Measurements from ENCODE around the gene TMIE. TPM values are rescaled to one million over a fixed set of nuclear protein-coding genes. Genes with fewer than 3 reads are reported as not detected.

TMIE gene
- total RNA-seq, 1 experiment from 2014 or later, result 0.11 TPM

DNA sequence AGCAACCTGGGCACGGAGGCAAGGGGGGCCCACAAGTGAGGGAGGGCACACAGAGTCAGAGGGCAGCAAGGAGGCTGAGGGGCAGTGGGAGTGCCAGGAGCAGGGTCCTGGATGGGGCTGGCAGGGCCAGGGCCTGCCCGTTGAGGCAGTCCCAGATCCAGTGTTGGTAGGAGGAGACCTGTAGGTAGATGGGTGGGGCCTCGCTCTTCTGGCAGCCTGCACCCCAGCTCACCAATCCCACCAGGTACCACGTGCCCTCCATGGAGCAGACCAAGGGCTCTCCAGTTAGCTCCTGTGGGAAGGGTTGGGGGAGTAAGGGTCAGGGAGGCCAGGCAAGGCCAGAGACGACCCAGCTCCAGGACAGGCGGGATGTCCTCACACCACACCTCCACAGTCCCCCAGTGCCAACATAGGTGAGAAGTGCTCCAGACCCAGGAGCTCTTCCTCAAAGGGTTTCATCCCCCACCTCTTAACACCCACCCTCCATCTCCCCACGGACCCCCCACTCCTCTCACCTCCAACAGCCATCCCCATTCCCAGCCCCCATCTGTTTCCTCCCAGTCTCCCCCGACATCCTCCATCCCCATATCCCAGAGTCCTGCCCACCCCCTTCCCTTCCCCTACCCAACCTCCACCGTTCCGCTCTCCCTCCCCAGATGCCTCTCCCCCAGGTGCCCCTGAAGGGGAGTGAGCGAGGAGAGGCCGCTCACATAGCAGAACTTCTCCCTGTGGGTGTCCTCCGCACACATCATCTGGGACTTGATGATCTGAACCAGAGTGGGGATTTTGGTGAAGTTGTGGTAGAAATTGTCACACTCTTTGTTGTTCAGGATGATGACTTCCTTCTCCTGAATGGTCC lies 11.2 kb downstream of the TMIE start:
- in situ Hi-C loops (cut with HindIII; ENCODE audit: low pct_unique_long_range_greater_than_20kb, low sequenced_read_pairs), result no loop called here
- no peak for DNase-seq (ENCODE audit: low read depth, low spot score)

GRCh38 chr3:46713050-46713897 lies 12.1 kb downstream of the TMIE start:
- in situ Hi-C loops (cut with HindIII; ENCODE audit: low pct_unique_long_range_greater_than_20kb, low sequenced_read_pairs), result no loop called here
- DNase-seq (ENCODE audit: low read depth, low spot score), result no peak

DNA sequence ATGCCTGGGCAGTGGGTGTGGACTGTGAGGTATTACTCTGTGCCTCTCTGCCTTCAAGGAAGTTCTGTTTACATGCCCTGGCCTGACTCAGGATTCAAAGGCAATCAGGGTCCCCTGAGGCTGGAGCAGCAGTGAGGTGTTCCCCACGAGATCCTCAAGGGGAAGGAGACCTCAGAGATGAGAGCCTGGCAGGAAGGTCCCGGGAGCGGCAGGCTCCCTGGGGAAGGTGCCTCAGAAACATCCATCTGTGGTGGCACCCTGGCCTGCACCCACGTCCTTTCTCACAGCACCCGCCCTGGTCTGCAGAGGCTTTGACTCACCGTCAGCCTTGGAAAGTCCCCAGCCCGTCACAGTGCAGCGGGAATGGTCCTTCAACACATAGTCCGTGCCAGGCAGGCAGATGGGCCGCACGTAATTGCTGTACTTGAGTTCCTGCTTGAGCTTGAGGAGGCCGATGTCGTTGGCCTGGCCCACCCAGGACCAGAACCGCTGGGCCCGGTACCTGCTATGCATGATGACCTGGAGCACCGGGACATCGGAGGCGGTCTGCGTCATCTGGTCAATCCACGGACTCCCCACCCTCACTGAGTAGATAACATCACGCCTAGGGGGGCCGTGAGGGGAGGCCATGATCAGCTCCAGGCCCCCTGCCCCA lies 12.8 kb downstream of the TMIE start:
- no peak for DNase-seq (ENCODE audit: low read depth, low spot score)
- in situ Hi-C loops (cut with HindIII; ENCODE audit: low pct_unique_long_range_greater_than_20kb, low sequenced_read_pairs), result no loop called here

DNA sequence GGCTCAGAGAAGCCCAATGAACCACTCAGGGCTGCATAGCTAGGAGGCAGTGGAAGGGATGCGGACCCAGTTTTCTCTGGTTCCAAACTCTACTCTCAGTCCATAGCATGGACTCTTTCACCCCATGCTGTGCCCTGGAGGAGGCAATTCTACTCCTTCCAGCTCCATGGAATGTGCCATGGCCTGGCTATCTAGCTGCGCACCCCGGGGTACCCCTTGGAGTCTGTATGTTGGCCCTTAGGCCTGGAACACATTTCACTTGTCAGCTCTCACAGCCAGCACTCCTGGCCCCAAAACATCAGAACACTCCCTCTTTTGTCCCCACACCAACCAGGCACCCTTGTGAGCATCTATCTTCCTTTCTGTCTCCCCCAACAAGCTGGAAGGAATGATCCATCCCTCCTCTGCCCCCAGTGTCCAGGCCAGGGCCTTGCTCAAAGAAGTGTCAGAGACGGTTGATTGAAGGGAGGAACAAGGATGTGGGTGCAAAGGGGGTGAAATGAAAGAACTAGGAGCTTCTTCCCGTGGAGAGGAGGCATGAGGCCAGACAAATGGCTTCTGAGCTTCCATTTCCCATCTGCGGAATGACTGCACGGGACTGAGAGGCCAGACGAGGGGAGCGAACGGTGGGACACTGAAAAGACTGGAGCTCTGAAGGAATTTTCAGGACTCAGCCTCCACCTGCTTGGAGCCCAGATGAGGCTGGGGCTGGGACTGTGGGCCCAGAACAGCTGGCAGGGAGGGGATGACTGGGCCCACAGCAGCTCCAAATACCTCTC lies 13.7 kb downstream of the TMIE start:
- in situ Hi-C loops (cut with HindIII; ENCODE audit: low pct_unique_long_range_greater_than_20kb, low sequenced_read_pairs), result no loop called here
- DNase-seq (ENCODE audit: low read depth, low spot score), result no peak

DNA sequence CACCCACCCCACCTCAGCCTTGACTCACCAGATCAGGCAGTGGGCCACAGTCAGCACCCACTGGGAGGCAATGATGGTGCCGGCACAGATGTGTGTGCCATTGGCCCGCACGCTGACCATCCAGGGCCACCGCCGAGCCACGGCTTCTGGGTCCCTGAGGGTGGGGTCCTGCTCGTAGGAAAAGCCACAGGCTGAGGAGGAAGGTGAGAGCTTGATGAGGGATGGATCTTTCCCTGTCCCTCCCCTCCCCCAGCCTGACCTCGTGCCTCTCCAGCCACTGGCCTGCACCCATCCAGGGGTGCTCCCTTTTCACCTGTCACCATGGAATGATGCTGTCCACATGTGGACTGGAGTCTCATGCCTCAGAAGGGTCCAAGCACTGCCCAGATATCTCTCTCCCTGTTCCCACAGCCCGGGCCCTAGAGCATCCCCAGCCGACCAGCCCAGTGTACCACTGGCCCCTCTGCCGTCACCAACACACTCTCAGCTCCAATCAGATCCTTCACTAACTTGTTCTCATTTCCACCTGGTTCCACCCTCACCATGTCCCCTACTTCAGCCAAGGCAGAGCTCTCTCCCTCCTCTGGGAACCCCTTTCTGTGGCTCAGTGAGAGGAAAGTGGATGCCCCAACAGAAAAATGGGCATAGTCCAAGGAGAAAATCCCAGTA lies 14.4 kb downstream of the TMIE start:
- no peak for DNase-seq (ENCODE audit: low read depth, low spot score)
- in situ Hi-C loops (cut with HindIII; ENCODE audit: low pct_unique_long_range_greater_than_20kb, low sequenced_read_pairs), result no loop called here

GRCh38 chr3:46716461-46717441 lies 15.6 kb downstream of the TMIE start:
- no peak for DNase-seq (ENCODE audit: low read depth, low spot score)
- in situ Hi-C loops (cut with HindIII; ENCODE audit: low pct_unique_long_range_greater_than_20kb, low sequenced_read_pairs), result no loop called here

DNA sequence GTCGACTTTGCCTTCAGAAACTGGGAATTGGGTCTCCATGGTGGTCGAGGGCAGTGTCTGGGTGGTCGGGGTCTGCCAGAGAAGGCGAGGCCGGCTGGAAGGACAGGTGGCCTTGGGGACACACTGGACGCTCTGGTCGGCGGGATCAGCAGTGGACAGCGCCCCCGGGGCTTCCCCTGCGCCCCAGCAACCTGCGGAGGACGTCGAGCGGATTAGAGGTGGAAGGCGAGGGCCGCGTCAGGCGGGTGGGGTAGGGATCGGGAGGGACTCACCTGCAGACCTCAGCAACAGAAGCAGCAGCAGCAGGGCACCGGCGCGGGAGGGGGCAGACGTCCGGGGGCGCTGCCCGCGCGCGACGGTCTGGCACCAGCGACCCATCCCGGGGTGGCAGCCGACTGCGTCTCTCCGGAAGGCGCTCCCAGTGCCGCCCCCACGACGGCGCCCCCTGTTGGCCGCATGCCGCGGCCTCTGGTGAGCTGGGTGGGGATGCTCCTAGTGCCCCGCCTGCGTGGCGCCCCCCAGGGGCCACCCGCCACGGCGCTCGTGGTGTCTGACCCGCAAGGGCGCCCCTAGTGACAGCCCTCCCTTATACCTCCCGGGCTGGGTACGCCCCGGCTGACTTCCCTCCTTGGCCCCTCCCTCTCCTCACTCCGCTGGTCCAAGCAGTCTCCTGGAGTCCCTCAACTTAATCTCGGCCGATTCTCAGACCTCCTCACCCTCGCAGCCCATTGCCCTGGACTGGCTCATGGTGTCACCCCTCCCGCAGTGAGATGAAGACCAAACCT lies 16.4 kb downstream of the TMIE start, which contains the start of gene PRSS50:
Gene PRSS50 (minus strand): TSS at position 423 of the 785 bp plus-strand sequence. CDS start 45 bp downstream, at position 378.
- DNase-seq (ENCODE audit: low read depth, low spot score), result peak; percentile 35
- in situ Hi-C loops (cut with HindIII; ENCODE audit: low pct_unique_long_range_greater_than_20kb, low sequenced_read_pairs), result no loop called here

GRCh38 chr3:46719044-46719565 lies 17.9 kb downstream of the TMIE start:
- in situ Hi-C loops (cut with HindIII; ENCODE audit: low pct_unique_long_range_greater_than_20kb, low sequenced_read_pairs), result no loop called here
- DNase-seq (ENCODE audit: low read depth, low spot score), result no peak

GRCh38 chr3:46719735-46720271 lies 18.6 kb downstream of the TMIE start:
- in situ Hi-C loops (cut with HindIII; ENCODE audit: low pct_unique_long_range_greater_than_20kb, low sequenced_read_pairs), result no loop called here

DNA sequence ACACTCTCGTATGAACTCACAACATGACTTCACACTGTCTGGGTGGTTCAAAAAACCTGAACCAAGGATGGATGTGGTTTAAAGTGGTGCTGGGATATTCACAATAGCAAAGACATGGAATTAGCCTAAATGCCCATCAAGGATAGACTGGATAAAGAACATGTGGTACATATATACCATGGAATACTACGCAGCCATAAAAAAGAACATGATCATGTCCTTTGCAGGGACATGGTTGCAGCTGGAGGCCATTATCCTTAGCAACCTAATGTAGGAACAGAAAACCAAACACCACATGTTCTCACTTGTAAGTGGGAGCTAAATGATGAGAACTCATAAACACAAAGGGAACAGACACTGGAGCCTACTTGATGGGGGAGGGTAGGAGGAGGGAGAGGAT lies 19.8 kb downstream of the TMIE start:
- in situ Hi-C loops (cut with HindIII; ENCODE audit: low pct_unique_long_range_greater_than_20kb, low sequenced_read_pairs), result no loop called here

More at GRCh38 chr3:46719735-46720271, 18.6 kb downstream of the TMIE start:
- DNase-seq (ENCODE audit: low read depth, low spot score), result no peak

DNA sequence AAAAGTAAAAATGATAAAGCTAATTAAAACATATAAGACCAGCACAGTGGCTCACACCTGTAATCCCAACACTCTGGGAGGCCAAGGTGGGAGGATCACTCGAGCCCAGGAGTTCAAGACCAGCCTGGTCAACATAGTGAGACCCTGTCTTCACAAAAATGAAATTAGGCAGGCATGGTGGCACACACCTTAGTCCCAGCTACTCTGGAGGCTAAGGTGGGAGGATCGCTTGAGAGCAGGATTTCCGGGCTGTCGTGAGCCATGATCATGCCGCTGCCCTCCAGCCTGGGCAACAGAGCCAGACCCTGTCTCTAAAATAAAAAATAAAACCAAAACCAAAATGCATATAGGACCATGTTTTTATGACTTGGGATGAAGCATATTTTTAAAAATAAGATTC lies 21.3 kb downstream of the TMIE start:
- in situ Hi-C loops (cut with HindIII; ENCODE audit: low pct_unique_long_range_greater_than_20kb, low sequenced_read_pairs), result no loop called here
- no peak for DNase-seq (ENCODE audit: low read depth, low spot score)

More for the DNA sequence above, 19.8 kb downstream of the TMIE start:
- no peak for DNase-seq (ENCODE audit: low read depth, low spot score)

GRCh38 chr3:46724424-46724823 lies 23.2 kb downstream of the TMIE start:
- DNase-seq (ENCODE audit: low read depth, low spot score), result no peak
- in situ Hi-C loops (cut with HindIII; ENCODE audit: low pct_unique_long_range_greater_than_20kb, low sequenced_read_pairs), result no loop called here

DNA sequence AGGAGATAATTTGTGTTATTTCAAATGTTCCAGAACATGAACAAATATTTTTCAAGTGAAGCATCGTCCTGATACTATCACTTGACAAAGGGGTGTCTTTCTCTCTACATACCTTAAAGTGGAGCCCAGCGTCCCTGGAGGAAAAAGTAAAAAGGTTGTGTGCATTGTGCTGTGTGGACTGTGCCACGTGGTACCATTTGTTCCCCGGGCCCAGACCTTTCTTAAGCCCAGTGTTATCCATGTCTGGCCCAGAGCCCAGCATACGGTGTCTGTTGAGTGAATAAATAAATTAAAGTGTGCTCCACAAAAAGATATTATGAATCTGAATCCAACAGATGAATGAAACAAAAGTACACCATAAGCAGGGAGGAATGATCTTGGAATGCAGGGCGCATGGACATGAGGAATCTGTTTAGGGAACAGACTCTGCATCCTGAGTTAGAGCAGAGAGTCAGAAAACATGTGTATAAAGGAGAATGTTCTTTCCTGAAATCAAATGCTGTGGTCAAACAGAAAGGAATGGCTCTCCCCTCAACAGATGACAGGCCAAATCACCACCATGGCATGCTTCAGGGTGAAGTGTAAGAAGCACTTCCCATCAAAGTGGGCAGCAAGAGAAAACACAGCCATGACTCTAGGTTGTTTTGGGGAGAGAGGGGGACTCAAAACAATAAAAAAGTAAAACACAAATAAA lies 24.6 kb downstream of the TMIE start:
- DNase-seq (ENCODE audit: low read depth, low spot score), result peak; percentile 12
- in situ Hi-C loops (cut with HindIII; ENCODE audit: low pct_unique_long_range_greater_than_20kb, low sequenced_read_pairs), result no loop called here

DNA sequence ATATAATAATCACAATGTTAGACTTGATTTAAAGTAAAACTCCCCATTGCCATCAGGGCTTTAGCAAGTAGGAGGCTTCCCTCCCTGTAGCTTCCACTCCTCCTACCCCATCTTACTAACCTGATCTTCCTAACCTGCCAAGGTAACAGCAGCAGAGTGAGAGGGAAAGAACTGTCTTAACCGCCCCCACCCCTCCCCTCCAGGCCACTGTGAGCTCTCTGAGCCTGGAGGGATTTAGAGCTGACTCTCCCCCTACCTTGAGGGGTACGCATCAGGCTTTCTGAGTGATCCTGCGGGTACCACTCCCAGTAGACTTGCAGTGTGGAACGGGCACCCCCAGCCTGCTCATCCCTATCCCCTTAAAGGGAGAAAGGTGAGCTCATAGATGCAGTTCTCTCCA lies 27.8 kb downstream of the TMIE start:
- no peak for DNase-seq (ENCODE audit: low read depth, low spot score)
- in situ Hi-C loops (cut with HindIII; ENCODE audit: low pct_unique_long_range_greater_than_20kb, low sequenced_read_pairs), result no loop called here

Measured in SK-MEL-5 (cell line).